GM21390 (cell line): ENCODE data around the gene MRPL10.

Experiments used
- ATAC-seq: cut with Tn5 transposase; IDR thresholded peaks from one replicate; pipeline ENCODE4 v1.9.1; 2021; ENCODE audit not compliant: unreplicated experiment

Gene MRPL10

GRCh38 chr17:47860386-47860785, 29.0 kb upstream of the MRPL10 start:
- ATAC-seq: no peak

- no peak for ATAC-seq
These were observed 26.5 kb upstream of the MRPL10 start for GRCh38 chr17:47857551-47858455.

GRCh38 chr17:47856830-47857229, 25.5 kb upstream of the MRPL10 start:
- no peak for ATAC-seq

- no peak for ATAC-seq
These were observed 24.4 kb upstream of the MRPL10 start for GRCh38 chr17:47855737-47856136.

- ATAC-seq: no peak
These were observed 22.3 kb upstream of the MRPL10 start for GRCh38 chr17:47853616-47854015.

- ATAC-seq: no peak
These were observed 21.0 kb upstream of the MRPL10 start for GRCh38 chr17:47852113-47852949.

GRCh38 chr17:47851764-47852112, 20.4 kb upstream of the MRPL10 start:
- ATAC-seq: no peak

GRCh38 chr17:47850692-47851573, 19.6 kb upstream of the MRPL10 start, which contains the start of gene SP6:
TSS of gene SP6 (minus strand) at chr17:47851163. CDS start at chr17:47848429, 2,734 bp downstream.
- ATAC-seq: no peak

- ATAC-seq: no peak
These were observed 19.0 kb upstream of the MRPL10 start for GRCh38 chr17:47850373-47850691.

- ATAC-seq: no peak
These were observed 16.8 kb upstream of the MRPL10 start for GRCh38 chr17:47848198-47848513.

- no peak for ATAC-seq
These were observed 16.2 kb upstream of the MRPL10 start for GRCh38 chr17:47847341-47848197.

- no peak for ATAC-seq
These were observed 15.5 kb upstream of the MRPL10 start for GRCh38 chr17:47846716-47847340.

- no peak for ATAC-seq
These were observed 14.4 kb upstream of the MRPL10 start for GRCh38 chr17:47845716-47846075.

GRCh38 chr17:47844814-47845715, 13.7 kb upstream of the MRPL10 start:
- no peak for ATAC-seq

GRCh38 chr17:47844227-47844626, 12.9 kb upstream of the MRPL10 start:
- no peak for ATAC-seq

- ATAC-seq: no peak
These were observed 12.0 kb upstream of the MRPL10 start for GRCh38 chr17:47843391-47843730.

GRCh38 chr17:47841488-47842291, 10.3 kb upstream of the MRPL10 start:
- no peak for ATAC-seq
